AML-193 (cell line): ENCODE results near the gene TSPAN33.

ENCODE experiments used
- DNase-seq, 2 experiments: peaks; one replicate each; lab custom pipeline; 2025; lab: John Stamatoyannopoulos, UW

The TSPAN33 gene

DNA sequence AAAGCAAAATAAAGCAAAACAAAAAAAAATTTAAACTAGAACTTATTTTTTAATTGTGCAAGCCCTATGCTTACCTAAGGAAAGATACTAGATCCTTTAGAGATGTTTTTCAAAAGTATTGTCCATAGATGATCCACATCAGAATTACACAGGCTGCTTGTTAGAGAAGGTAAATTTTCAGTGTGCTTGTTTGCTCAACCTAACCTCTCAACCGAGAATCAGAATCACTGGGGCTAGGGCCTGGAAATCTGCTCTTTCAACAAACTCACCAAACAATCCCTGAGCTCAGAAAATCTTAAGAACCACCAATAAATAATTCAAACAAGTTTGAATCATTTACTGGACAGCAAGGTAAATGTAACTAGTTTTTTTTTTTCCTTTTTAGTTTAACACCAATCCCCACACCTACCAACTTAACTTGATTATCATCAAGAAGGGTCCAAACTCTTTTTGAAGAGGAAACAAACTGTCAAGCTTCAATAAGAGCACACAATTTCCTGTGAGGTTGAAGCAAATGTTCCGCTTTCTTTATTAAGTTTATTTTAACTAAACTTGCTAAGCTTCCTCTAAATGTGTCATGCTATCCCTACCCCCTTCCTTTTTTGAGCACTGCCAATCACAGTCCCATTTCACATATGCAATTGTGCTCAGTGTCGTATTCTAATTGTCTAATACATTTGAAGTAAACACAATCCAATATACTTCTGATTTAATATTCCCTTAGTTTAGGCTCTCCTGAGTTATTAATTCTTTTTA lies 7.4 kb upstream of the TSPAN33 start:
- DNase-seq, result peak; percentile 86 to 87

DNA sequence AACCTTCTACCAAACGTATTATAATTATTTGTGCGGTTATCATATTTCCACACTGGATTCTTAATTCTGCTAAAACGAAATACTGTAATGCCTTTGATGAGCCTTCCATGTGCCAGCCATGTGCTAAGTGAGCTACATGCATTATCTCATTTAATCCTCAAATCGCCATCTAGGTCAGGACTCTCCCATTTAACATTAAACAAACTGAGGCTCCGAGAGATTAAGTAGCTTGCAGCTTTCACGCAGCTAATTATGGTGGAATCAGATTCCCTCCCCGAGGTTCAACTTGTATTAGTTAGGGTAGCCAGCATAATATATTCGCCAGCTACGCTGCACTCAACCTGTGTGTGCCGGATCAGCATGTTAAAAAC lies 798 bp upstream of the TSPAN33 start:
- no peak for DNase-seq

DNA sequence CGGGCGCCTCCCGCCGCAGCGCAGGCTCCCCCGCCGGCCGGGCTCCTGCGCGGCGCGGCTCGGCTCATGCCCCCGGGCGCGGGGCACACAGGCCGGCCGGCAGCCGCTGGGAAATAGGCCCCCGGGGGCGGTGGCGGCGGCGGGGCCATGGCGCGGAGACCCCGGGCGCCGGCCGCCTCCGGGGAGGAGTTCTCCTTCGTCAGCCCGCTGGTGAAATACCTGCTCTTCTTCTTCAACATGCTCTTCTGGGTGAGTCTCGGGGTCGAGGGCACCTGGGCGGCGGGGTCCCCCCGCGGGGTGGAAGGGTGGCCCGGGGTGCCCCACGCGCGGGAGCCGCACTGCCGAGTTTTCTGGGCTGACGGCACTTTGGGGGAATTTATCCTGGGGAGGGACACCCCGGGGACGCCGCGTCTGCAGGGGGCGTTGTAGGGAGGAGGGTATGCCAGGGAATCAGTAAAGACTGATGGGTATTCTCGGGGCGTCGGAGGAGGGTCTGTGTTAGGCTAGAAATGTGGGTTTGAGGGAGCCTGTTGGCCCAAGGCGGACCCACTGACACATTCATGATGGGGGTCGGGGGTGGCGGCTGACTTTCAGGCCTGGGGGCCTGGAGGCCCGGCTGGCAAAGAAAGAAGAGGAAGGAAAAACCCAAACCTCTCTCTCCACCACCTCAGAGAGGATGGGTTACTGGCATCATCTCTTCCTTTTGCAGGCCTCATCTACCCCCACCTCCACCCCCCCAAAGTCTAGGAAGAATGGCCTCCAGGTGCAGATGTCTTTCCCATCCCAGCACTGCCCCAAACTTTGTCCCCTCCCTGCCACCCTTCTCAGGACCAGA lies 544 bp downstream of the TSPAN33 start:
- no peak for DNase-seq

DNA sequence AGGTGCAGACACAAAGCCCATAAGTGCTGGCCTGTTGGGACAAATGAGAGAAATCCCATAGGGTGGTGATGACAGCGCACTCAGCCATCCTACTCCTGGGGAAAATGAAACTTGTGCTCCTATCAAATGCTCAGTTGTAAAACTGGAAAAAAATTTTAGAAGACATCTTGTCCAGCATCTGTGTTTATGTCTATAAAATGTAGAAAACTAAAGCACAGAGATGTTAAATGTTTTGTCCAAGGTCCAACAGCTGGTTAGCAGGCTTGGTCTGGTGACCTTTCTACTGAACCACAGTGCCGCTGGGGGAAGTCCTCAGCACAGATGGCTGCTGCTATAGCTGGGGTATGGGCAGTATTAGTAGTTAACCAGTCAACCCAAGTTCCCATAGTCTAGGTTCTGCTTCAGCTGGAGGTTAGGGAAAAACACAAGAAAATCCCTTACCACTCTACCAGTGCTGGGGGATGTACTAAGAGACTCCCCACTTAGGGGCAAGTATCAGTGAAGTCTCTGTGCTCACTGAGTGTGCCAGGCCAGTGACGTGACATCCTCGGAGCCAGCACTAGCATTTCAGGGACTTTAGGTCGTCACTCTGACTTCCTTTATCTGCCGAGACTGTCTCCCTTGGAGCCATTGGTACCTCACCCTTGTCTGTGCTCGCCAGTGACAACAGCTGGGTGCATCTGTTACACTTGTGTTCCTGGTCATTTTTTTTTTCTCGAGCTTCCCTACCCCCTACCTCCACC lies 1.9 kb downstream of the TSPAN33 start:
- no peak for DNase-seq

DNA sequence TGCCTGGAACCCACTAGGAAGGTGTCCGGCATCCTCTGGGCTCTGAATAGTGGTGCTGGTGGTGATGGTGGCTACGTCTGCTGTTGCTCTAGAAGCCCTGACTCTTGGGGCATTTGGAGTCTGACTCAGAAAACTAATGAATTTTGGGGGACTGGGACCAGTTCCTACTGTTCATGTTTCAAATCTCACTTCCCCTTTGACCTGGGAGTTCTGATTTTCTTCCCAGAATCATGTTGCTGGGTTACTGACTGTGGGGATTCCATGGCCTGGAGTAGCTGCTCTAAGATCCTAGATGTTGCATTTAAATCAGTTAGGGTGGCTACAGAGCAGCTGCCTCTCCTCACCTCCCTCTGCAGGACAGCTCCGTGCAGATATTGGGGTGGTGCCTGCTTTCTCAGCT lies 3.2 kb downstream of the TSPAN33 start:
- DNase-seq, result no peak

- DNase-seq, result no peak
Observed at GRCh38 chr7:129149511-129149910, 5.0 kb downstream of the TSPAN33 start.

DNA sequence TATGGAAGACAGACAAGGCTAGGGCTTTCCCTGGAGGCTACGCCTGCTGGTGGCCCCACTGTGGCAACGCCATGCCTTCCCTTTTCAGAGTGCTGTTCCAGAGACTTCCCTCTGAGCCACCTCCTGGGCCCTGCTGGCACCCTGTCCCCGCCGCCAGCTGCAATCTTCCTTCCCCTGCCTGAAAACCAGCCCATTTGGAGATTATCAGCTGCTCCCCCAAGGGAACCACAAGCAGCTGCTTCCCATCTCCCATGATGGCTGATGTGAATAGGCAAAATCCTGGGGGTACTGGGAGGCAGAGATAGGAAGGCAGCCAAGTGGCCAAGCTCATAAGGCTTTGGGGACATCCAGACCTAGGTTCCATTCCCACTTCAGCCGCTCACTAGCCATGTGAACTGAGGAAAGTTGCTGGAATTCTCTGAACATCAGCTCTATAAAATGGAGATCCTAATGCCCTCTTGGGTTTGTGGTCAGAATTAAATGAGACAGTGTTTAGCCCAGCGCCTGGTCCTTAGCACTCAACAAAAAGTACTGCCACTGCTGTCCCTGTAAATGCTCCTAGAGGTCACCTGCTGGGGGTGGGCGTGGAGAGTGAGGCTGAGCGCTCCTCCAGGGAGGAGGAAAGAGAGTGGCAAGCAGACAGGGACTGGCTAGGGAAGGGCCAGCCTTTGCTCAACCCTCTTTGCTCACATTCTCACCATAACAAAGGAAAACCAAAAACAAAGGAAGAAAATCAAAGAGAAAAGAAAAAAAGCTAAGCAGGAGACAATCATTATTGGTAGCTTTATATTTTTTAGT lies 5.9 kb downstream of the TSPAN33 start:
- no peak for DNase-seq

GRCh38 chr7:129157651-129158050 lies 13.1 kb downstream of the TSPAN33 start:
- DNase-seq, result no peak

DNA sequence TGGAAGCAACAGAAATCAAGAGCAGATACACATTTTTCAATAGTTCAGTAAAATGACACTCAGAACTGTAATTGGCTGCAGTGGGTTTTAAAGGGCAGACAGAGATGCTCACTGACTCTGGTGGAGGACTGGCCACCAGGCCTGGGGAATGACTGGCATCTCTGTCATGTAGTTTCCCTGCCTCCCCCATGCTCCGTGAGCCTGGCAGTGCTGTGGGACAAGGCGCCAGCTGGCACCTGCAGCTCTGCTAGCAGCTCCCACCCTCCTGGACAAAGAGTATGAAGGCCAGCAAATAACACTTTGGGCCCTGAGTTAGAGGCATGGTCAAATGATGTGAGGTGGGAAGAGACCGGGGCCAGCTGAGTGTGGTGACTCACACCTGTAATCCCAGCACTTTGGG lies 15.0 kb downstream of the TSPAN33 start:
- no peak for DNase-seq

- no peak for DNase-seq
Observed at GRCh38 chr7:129160161-129160905, 15.8 kb downstream of the TSPAN33 start.

GRCh38 chr7:129161524-129162225 lies 17.2 kb downstream of the TSPAN33 start:
- DNase-seq, result no peak

GRCh38 chr7:129162732-129163131 lies 18.2 kb downstream of the TSPAN33 start:
- no peak for DNase-seq

DNA sequence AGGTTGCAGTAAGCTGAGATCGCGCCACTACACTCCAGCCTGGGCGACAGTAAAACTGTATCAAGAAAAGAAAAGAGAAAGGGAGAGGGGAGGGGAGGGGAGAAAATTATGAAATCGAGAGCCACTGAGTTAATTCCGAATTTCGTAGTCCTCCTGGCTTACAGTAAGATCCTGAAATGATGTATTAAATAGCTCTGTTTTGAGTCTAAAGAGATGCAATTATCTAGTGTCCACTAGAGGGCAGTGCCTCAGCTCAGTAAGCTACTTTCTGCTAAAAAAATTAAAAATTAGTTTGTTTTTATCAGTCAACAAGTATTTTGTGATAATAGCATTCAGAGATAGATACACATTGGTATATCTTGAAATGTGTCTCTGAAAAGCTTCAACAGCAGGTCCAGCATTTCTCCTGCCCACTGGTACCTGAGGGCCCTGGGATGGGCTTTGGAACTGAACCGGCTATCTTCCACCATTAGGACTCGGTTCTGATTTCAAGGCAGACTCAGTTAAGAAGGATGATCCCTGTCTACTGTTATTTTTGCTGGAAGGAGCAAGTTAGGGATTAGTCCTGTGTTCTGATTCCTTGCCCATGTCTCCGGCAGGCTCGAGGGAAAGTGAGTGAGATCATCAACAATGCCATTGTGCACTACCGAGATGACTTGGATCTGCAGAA lies 19.5 kb downstream of the TSPAN33 start:
- peak; percentile 58 to 69 for DNase-seq

DNA sequence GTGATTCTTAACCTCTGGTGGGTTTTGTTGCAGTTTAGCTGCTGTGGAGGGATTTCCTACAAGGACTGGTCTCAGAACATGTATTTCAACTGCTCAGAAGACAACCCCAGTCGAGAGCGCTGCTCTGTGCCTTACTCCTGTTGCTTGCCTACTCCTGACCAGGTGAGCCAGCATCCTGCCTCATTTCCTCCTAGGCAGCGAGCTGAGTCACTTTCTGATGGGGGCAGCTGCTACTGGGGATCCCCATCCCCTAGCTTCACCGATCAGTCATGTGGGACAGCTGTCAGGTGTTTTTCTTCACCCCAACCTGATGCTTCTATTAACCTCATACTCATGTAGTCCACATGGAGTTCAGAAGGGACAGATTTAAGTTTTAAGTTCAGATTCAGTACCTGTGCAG lies 22.2 kb downstream of the TSPAN33 start:
- DNase-seq, result no peak

- DNase-seq, result no peak
Observed at GRCh38 chr7:129167817-129168216, 23.3 kb downstream of the TSPAN33 start.

- DNase-seq, result no peak
Observed at GRCh38 chr7:129168231-129169021, 23.9 kb downstream of the TSPAN33 start.

- no peak for DNase-seq
Observed at GRCh38 chr7:129169171-129169671, 24.7 kb downstream of the TSPAN33 start.

- peak in 1 of 2 experiments; percentile 33 for DNase-seq
Observed at GRCh38 chr7:129169686-129170440, 25.4 kb downstream of the TSPAN33 start.
